HG03066 (cell line): ENCODE results near the gene AADAT.
"Not testable (repeated sequence)": the region's sequence is repeated elsewhere in the genome, so short reads cannot be mapped to it uniquely, and the experiment has no call there.

ENCODE experiments used
- ATAC-seq: cut with Tn5 transposase; IDR thresholded peaks from one replicate; pipeline ENCODE4 v1.9.1; 2021; ENCODE audit warnings: low read depth; ENCODE audit not compliant: unreplicated experiment

AADAT gene

DNA sequence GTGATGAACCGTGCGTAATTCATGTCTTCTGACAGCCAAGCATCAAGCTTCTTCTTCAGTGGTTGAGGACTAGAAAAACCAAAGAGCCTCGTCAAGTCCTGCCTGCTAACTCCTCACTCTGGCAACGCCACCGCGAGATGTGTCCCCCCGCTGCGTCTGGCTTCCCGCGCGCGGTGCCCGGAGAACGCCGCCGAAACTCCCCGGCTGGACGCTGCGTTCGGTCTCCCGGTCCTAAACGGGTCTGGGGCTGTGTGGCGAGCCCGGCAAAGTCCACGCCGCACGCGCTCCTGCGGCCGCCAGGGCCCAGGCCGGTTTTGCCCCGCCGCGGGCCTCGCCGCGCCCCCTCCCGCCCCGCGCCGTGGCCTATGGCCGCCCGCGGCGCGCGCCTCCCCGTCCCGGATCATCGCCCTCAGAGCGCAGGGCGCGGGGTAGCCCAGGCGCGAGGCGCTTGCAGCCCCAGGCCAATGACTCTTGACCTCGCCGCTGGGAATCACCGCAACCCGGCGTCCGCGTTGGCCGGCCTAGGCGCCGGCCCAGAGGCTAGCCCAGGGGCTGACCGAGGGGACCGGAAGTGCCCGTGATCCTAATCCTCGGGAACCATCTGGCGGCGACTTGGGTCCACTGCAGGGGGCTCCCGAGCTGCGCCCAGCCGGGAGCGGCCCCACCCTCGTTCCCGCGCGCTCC, at the start of gene AADAT:
Gene AADAT, minus strand, starts transcription at position 289 of the 684 bp plus-strand sequence. Its CDS starts 266 bp downstream, at position 23.
- ATAC-seq: peak; percentile 80

DNA sequence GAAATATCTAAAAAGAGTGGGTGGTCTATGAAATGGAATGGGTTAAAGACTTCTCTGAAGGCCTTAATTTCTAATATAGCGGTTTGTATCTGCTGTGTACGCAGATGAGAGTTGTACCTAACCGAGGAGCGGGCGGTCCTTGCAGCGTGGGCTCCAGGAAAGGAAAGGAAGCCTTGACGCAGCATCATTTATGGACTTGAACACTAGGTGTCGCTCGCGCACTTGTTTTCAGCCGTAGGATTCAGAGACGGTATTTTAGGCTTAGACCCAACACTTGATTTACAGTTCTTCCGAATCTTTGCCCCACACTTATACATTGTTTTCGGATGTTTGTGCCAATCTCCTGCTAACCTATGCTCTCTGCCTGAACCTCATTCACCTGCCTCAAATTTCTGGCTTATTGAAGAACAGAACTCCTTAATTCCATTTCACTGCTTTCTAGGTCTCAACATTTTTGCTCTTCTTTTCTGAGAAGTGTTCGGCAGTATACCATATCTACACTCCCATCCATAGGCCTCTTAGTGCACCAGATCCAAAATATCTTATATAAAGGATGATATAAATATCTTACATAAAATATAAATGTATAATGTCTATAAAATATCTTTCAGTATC, 48.9 kb upstream of the AADAT start:
- peak; percentile 81 for ATAC-seq

DNA sequence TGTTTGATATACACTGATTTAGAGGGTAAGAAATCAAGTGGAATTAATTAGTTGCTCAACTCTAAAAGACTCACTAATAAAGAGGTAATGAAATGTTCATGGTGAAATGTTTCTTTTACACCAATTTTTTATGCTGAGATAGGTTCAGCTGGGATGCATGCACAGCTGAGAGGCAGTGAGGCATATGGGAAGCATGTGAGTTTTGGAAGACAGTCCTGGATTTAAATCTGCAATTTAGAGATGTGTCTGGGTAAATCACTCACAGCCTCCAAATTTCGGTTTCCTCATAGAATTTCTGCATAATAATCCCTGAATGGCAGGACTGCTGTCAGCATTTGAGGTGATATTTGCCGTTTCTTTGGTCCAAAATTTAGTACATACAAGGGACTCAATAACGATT, 48.2 kb upstream of the AADAT start:
- no peak for ATAC-seq

DNA sequence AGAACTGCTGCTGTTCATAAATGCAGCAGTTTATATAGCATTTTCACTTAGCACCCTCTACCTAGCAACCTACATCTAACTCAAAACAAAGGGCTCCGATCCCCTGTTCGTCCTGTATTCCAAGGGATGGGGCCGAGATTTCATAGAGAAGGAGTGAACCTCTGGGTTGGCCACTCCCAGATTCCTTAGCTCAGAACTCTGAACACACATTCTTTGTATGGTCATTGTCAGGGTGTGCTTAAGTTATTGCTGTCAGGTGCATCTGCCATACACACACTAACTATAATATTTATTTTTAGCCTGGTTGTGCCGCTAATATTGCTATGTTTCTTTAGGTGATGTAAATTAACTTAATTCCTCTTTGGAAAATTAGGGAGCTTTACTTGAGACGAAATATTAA, 47.7 kb upstream of the AADAT start:
- no peak for ATAC-seq

DNA sequence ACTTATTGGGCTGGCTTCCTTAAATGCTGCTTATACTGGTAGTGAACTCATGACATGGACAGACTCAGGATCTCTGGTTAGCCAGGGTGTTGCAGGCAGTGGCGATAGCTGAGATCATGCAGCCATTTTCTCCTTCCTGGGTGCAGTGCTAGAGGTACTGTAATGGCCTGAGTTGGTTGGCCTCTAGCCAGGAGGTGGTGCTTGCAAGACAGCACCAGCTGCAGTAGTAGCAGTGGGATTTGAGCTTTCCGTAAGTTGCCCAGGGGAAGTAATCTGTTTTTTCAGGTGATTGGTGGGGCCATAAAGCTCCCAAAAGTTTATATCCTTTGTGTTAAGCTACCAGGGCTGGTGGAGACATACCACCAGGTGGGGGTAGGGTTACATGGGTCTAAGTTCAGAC, 45.1 kb upstream of the AADAT start:
- no peak for ATAC-seq

DNA sequence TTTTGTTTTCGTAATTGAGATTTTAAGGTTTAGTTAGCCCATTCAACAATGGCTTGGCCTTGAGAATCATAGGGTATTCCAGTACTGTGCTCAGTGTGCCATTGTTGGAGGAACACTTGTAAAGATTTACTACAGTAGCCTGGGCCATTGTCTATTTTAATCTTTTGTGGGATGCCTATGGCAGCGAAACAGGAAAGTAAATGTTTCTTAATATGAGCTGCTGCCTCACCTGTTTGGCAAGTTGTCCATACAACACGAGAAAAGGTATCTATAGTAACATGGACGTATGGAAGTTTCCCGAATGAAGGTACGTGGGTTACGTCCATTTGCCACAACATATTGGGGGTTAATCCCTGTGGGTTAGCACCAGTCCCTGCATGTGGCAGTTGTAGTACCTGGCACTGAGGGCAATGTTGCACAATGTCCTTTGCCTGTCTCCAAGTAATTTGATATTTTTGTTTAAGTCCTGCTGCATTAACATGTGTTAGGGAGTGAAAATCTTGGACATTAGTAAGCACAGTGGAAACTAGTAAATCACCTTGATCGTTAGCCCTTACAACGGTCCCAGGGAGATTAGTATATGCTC, 38.6 kb upstream of the AADAT start:
- no peak for ATAC-seq

DNA sequence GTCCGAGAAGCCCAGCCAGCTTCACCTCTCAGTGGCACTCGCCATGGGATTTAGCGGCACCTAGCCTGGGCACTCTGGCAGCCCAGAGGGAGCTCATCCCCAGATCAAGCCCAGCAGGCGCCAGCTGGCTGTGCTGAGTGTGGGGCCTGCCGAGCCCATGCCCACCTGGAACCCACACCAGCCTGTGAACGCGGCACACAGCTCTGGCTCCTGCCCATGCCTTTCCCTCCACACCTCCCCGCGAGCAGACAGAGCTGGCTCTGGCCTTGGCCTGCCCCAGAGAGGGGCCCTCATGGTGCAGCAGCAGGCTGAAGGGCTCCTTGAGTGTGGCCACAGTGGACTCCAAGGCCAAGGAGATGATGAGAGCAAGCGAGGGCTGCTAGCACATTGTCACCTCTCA, 38.0 kb upstream of the AADAT start:
- no peak for ATAC-seq

DNA sequence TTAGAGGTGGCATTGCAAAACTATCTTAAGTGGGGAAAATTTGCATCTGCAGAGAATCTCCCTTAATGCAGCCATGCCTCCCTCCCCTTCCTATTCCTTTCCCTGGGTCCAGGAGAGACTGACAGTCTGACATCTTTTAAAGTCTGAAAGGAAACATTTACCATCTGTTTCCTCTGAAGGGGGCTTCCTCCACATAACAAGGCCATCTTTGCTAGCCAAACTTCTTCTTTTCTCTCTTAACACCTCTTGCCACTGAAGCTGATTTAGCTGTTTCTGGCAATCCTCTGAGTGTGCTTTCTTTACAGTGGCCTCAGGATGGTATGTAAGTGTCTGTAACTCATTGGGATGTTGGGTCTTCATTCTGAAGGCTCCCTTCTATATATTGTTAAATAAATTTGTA, 34.6 kb upstream of the AADAT start:
- no peak for ATAC-seq

DNA sequence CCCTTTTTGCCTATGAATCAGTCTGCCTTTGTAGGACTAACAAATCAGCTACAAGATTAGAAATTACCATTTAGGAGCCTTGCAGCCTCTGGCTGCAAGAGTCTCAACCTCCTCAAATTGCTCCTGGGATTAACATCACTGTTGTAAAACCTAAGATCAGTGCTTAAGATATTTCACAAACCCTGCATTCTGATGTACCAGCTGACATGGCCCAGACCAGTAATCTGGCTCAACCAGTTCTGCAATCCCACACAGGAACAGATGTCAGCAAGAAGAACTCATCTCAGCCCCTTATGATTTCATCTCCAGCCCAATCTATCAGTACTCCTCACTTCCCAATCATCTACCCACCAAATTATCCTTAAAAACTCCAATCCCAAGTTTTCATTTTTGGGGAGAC, 32.5 kb upstream of the AADAT start:
- ATAC-seq: no peak

DNA sequence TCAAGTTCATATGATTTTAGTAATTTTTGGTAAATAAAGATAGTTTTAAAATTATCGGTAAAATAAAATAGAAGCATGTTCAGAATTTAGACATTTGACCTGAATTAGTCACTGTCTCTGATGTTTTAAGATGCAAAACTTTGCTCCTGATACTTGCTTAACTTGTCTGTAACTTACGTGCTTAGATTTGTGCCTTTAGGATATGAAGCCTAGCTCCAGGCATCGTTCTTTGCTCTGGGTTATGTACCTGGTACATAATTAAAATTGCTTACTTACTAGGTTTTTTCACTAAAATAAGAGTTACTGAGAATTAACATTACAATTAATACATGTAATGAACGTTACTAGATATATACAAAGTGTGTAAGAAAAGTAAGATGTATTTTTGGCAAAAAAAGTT, 24.9 kb upstream of the AADAT start:
- ATAC-seq: no peak

DNA sequence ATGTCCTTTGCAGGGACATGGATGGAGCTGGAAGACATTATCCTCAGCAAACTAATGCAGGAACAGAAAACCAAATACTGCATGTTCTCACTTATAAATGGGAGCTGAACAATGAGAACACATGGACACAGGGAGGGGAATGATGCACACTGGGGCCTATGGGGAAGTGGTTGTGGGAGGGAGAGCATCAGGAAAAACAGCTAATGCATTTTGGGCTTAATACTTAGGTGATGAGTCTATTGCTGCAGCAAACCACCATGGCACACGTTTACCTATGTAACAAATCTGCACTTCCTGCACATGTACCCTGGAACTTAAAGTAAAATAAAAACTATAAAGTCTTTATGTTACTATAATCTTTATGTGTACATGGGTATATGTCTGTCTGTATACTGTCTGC, 24.4 kb upstream of the AADAT start:
- not testable (repeated sequence) for ATAC-seq

DNA sequence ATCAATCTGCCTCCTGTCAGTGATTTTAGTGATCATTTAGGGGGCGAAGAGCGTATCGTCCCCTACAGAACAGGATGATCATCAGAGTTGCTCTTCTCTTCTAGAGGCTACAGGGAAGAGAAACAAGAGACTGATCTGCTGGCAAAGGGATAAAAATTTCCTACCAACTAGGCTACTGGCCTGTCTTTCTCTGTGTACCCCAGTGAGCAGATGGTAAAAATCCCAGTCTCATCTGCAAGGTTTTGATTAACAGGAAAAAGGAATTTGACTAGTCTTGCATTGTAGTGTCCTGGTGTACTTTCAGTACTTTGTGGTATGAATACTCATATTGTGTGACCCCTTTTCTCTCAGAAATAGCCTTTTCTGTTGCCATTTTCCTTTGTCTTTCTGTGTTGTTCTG, 21.8 kb upstream of the AADAT start:
- ATAC-seq: no peak

DNA sequence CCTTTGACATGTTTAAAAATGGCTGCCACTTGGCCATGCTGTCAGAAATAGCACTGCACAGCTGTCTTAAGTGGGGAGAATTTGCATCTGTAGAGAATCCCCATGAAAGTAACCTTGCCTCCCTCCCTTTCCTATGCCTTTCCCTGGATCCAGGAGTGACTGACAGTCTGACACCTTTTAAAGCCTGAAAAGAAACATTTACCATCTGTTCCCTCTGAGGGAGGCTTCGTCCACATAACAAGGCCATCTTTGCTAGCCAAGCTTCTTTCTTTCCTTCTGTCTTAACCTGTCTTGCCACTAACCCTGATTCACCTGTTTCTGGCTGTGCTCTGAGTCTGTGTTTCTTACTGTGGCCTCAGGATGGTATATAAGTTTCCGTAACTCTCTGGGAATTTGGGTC, 21.3 kb upstream of the AADAT start:
- no peak for ATAC-seq

DNA sequence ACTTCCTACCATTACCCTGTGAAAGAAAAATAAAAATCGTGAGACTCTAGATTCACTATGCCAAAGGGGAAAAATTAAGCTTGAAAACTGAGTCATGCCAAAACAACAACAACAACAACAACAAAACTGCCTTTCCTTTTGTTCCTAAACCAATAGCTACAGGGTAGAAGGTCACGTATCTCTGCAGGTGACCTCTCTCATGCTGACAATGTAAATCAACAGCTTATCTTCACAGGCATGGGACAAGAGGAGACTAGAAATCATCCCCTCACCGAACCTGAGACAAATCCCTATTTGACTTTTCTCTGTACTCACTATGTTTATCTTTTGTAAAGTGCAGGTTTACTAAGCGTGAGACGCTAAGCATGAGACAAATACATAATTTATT, 20.5 kb upstream of the AADAT start:
- no peak for ATAC-seq

DNA sequence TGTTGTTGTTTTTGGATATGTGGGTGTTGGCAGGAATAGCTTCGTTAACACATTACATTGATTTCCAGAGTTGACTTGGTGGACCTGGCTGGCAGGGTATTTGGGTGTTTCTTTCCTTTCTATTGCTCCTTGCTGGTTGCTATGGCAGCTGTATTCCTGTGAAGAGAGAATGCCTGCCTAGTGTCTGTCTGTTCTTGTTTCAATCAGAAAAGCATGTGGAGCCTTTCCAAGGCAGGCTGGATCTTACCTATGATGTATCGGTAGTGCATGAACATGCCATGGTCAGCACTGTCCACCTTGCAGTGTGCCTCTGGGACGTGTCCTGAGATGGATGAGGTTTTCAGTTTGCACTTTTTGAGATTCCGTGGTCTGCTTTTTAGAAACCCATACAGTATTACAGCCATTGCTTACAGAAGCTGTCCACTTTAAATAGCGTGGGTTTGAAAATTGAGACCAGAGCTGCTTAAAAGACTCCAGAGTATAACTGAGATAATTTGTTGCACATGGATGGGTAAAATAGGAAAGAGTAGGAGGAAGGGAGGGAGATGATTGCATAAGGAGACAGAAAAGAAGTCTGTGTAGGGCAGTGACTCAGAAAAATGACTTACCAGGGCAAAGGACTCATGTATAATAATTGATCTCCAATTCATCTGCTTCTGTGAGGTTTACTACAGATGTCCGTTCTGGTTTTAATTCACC, 20.0 kb upstream of the AADAT start:
- ATAC-seq: no peak

DNA sequence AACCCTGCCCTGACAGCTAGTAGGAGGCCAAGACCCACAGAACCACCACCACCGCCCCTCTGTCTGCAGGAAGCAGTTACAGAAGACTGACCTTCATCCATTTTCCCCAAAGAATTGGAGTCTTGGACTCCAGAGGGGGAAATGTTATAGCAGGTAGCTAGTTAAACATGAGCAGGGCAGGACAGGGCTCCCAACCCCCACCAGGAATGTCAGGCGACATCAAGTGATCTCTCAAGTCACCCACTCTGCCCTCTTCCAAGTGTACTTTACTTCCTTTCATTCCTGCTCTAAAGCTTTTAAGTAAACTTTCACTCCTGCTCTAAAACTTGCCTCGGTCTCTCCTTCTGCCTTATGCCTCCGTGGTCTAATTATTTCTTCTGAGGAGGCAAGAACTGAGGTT, 17.1 kb upstream of the AADAT start:
- ATAC-seq: no peak

DNA sequence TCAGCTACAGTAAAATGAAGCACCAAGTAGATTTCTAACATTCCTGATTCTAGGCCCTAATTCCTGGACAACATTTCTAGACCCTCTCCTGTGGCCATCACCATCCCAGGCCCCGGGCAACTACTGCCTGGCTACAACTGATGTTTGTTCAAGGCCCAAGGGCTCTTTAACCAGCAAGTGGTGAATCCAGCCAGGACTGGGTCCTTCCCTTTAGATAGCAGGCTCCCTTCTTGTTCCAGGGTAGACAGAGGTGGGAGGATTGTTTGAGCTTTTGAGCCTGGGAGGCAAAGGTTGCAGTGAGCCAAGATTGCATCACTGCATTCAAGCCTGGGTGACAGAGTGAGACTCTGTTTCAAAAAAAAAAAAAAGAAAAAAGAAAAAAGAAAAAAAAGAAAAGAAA, 12.7 kb upstream of the AADAT start:
- no peak for ATAC-seq

DNA sequence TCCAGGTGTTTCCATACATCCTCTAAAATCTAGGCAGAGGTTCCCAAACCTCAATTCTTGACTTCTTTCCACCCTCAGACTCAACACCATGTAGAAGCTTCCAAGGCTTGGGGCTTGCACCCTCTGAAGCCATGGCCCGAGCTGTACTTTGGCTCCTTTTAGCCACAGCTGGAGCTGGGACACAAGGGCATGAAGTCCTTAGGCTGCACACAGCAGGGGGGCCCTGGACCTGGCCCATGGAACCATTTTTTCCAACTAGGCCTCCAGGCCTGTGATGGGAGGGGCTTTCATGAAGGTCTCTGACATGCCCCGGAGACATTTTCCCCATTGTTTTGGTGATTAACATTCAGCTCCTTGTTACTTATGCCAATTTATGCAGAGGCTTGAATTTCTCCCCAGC, 8.4 kb upstream of the AADAT start:
- not testable (repeated sequence) for ATAC-seq

DNA sequence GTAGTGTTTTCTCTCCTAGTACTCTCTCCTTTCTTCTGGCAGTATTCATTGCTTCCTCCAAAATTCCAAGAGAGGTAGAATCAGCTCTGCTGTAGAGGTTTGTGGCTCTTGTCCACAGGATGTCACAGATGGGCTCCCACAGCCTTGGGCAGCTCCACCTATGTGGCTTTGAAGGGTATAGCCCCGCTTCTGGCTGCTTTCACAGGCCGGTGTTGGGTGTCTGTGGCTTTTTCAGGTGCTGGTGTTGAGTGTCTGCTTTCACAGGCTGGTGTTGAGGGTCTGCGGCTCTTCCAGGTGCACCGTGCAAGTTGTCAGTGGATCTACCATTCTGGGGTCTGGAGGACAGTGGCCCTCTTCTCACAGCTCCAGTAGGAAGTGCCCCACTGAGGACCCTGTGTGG, 7.9 kb upstream of the AADAT start:
- ATAC-seq: no peak

DNA sequence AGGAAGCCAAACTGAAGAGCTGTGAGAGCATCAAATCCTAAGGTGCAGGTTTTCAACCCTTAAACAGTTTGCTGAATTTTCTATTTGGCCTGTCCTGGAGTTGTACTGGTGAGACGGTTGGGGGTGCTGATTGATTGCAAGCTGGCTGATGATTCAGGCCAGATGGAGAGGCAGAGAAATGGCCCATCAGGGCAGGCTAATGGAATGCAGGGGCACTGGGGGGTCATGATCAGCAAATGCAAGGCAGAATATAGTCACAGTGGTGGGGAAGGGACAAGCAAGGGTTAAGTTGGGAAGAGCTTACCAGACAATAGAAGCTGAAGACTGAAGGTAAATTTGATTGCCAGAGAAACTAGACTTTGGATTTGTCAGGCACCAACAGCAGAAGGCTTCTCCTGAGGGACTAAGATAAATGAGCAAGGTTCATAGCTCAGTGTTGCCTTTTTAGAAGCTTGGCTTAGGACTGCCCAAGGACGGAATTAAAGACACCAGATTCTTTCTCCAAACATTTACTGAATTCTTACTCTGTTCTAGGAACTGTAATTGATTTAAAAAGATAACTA, 4.3 kb upstream of the AADAT start:
- no peak for ATAC-seq

DNA sequence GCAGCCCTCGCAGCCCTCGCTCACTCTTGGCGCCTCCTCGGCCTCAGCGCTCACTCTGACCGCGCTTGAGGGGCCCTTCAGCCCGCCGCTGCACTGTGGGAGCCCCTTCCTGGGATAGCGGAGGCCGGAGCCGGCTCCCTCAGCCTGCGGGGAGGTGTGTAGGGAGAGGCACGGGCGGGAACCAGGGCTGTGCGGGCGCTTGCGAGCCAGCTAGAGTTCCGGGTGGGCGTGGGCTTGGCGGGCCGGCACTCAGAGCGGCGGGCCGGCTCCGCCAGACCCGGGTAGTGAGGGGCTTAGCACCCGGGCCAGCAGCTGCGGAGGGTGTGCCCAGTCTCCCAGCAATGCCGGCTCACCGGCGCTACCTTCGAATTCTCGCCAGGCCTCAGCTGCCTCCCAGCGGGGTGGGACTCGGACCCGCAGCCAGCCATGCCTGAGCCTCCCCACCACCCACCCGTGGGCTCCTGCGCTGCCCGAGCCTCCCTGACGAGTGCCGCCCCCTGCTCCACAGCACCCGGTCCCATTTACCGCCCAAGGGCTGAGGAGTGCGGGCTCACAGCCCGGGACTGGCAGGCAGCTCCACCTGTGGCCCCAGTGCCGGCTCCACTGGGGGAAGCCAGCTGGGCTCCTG, 1.4 kb upstream of the AADAT start:
- no peak for ATAC-seq
